Gastroesophageal sphincter (tissue), 3 donors: Measurements from ENCODE around the gene NR6A1.

Experiments
- CTCF ChIP-seq, 4 experiments: fragments of 200-600 bp in 2 of 4; fragments of 450-650 bp in 2 of 4; sonication (generic) in 1 of 4; IDR thresholded peaks; one replicate each; pipeline ENCODE4 v1.5.1; 2017 to 2019; ENCODE audit warnings: antibody characterized with exemption in 4 of 4, mild to moderate bottlenecking in 2 of 4, moderate library complexity in 2 of 4
- POLR2A ChIP-seq, 2 donors: fragments of 450-650 bp; IDR thresholded peaks; one replicate each; pipeline ENCODE4 v1.6.1; 2017; ENCODE audit warnings: antibody characterized with exemption in 2 of 2, mild to moderate bottlenecking in 2 of 2, moderate library complexity in 1 of 2

DNA sequence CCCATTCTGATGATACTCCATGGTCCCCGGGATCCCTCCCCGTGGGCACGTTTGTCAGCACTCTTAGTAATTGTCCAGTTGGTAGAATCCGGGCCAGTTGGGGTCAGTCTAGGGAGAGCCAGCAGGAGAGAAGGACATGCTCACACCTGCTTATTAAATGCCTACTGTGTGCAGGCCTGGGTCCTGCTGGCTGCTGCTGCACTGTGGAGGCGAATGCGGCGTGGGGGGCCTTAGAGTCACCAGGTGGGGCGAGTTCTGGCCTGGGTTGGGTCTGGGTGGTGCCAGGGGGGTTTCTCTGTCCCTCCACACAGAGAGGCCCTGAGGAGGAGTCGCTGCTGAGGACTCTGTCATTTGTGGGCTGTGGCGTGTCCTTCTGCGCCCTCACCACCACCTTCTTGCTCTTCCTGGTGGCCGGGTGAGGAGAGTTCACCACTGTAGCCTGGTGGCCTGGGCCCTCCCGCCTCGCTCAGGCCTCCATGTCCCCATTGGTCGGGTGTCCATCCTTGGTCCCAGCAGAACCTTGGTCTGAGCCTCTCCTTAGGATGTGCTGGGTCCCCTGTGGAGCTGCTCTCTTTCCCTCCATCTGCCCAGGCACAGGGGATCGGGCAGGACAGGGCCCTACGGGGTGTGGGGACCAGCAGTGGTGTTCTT lies 303.6 kb downstream of the NR6A1 start:
- TF ChIP-seq CTCF (IDR thresholded peaks at IDR 0.05) (no peak), POLR2A (IDR thresholded peaks at IDR 0.05) (no peak)
